Panc1 (cell line): ENCODE results near the gene GIPC3. TPM values are rescaled to one million over a fixed set of nuclear protein-coding genes. Genes with fewer than 3 reads are reported as not detected.

Experiments used
- ATAC-seq: fragments of 200-7000 bp; cut with Tn5 transposase; 2 replicates; pipeline ENCODE4 v1.9.1; 2020; ENCODE audit warnings: mild to moderate bottlenecking, moderate library complexity
- BruUV-seq: library from RNA; stranded (reverse); fragments of 400-500 nt; replicated peaks from 2 replicates; lab custom pipeline; 2021; lab: Mats Ljungman, UMichigan
- CTCF ChIA-PET: fragments of 300-600 bp; sonication (Branson Sonifier 250); formaldehyde crosslinking; loops from one replicate; lab custom pipeline; 2022; ENCODE audit warnings: antibody characterized with exemption; lab: Charles Lee
- POLR2A ChIA-PET: fragments of 300-600 bp; sonication (Branson Sonifier 250); formaldehyde crosslinking; loops from one replicate; lab custom pipeline; 2022; ENCODE audit warnings: antibody characterized with exemption; lab: Charles Lee
- DNase-seq: peaks from one replicate; pipeline ENCODE4 v3.0.0-alpha.2; 2010; ENCODE audit warnings: low read depth, low spot score
- H3K27ac ChIP-seq: 2 replicates; pipeline ENCODE4 v1.5.1; 2011; ENCODE audit warnings: mild to moderate bottlenecking, low read length, inconsistent platforms
- H3K27me3 ChIP-seq: fragments of 200-500 bp; sonication (Bioruptor generic); 2 replicates; pipeline ENCODE4 v1.6.0; 2014; ENCODE audit warnings: low read length, inconsistent platforms; ENCODE audit not compliant: control insufficient read depth, insufficient read depth
- H3K36me3 ChIP-seq: fragments of 200-500 bp; sonication (Bioruptor generic); 2 replicates; pipeline ENCODE4 v1.5.1; 2014; ENCODE audit warnings: inconsistent platforms, mild to moderate bottlenecking, low read length, moderate library complexity; ENCODE audit not compliant: control insufficient read depth, insufficient read depth
- H3K4me1 ChIP-seq: 2 replicates; pipeline ENCODE4 v1.5.1; 2011; ENCODE audit warnings: inconsistent platforms, mild to moderate bottlenecking, low read length, moderate library complexity; ENCODE audit not compliant: control insufficient read depth, insufficient read depth
- H3K4me3 ChIP-seq, 2 experiments: 2 replicates each; pipeline ENCODE4 v1.5.1; 2011 to 2012; ENCODE audit warnings: low read depth in 2 of 2, low read length in 2 of 2, mild to moderate bottlenecking in 2 of 2, inconsistent platforms in 1 of 2, moderate library complexity in 1 of 2
- H3K9me3 ChIP-seq: fragments of 200-500 bp; sonication (Bioruptor generic); 2 replicates; pipeline ENCODE4 v1.5.1; 2014; ENCODE audit warnings: low read depth, mild to moderate bottlenecking, inconsistent platforms, low read length, moderate library complexity; ENCODE audit not compliant: control insufficient read depth, insufficient read depth
- POLR2AphosphoS5 ChIP-seq: IDR thresholded peaks from 2 replicates; pipeline ENCODE4 v1.6.1; 2012; ENCODE audit warnings: mild to moderate bottlenecking, low read depth, low read length, moderate library complexity
- SIN3A ChIP-seq: IDR thresholded peaks from 2 replicates; pipeline ENCODE4 v1.6.1; 2012; ENCODE audit warnings: low read depth, mild to moderate bottlenecking, low read length, moderate library complexity, borderline replicate concordance; ENCODE audit not compliant: insufficient read depth
- TCF7L2 ChIP-seq: IDR thresholded peaks from 2 replicates; pipeline ENCODE4 v1.6.1; 2011; ENCODE audit warnings: mild to moderate bottlenecking, low read depth, low read length, inconsistent platforms
- in situ Hi-C: cut with HindIII; loops from 2 replicates; pipeline ENCODE4 v1.10.0; 2016; ENCODE audit warnings: low sequenced_read_pairs, low pct_unique_long_range_greater_than_20kb
- intact Hi-C: fragments of 100-400 bp; cut with micrococcal nuclease; formaldehyde crosslinking; loops from one replicate; pipeline ENCODE4 v1.10.0; 2022; ENCODE audit not compliant: unreplicated experiment
- total RNA-seq: library from RNA; stranded (reverse); gene quantifications from one replicate; pipeline ENCODE4 v1.2.1, GENCODE V29; 2021; ENCODE audit not compliant: unreplicated experiment
- TF ChIP-seq, protein P1 (sequence below), 2 experiments: IDR thresholded peaks; 2 replicates each; pipeline ENCODE4 v1.6.1; 2011 to 2012; ENCODE audit warnings: low read depth in 2 of 2, control low read depth in 1 of 2, low read length in 1 of 2, mild to moderate bottlenecking in 1 of 2, moderate library complexity in 1 of 2; ENCODE audit not compliant: insufficient read depth in 1 of 2
- TF ChIP-seq, protein P2 (sequence below): fragments of 450-650 bp; IDR thresholded peaks from 2 replicates; pipeline ENCODE4 v1.5.1; 2017; ENCODE audit warnings: mild to moderate bottlenecking

The GIPC3 gene
- total RNA-seq, 1 experiment from 2014 or later = 0.92 TPM

DNA sequence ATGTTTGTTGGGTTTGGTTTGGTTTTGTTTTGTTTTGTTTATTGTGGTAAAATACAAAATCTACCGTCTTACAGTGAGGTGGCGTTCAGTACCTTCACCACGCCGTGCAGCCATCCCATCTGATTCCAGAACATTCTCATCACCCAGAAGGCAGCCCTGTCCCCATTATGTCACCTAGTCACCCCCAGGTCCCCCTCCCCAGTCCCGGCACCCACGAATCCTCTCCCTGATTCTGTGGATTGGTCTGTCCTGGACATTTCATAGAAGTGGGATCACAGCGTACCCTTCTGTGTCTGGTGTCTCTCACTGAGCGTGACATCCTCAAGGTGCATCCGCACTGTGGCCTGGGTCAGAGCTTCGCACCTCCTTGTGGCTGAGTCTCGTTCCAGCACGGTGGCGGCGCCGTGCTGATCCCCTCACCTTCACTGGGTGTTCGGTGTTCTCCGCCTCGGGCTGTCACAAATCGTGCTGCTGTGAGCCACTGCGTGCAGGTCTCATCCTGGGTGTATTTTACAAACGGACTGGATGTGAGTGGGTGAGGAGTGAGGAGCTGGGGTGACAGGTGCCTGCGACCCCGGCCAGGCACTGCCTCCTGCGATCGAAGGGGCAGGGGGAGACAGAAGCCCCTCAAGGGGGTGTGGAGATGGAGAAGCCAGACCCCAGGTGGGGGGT, 46.9 kb upstream of the GIPC3 start:
- peak; percentile 27 for ATAC-seq
- no TSS peak for BruUV-seq

DNA sequence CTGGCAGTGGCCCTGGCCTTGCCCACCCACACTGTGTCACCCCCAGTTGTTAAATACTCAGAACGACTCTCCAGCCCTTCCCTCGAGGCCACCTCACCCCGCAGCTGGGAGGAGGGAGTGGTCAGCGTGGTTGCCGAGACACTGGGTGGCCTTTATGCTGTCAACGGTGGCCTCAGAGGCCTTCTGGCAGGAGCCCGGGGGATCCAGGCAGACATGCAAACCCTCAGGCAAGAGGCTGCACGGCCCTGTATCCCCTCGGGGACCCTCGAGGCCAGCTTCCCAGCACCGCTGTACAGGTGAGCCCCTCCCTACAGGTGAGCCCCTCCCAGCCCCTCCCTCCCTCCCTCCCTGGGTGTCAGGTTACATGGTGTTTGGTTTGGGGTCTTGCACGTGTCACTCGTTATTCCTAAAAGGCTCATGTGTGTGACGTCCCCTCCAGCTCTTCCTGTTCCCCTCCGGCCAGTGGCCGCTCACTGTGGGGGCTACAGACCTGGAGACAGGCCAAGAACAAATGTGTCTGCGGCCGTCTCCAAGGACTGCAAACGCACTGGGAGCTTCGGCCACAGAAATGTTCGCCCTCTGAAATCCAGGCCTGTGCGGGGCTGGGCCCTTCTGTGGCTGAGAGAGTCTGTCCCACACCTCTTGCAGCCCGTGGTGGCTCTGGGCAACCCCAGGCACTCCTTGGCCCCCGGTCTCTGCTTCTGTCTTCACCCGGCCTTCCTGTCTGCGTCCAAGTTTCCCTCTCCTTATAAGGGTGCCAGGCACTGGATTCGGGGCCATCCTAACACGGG, 46.1 kb upstream of the GIPC3 start, which contains the start of gene TEKTIP1:
TEKTIP1 (plus strand) TSS at position 210 of the 791 bp plus-strand sequence; CDS start at position 214, 4 bp downstream.
- Histone ChIP-seq H3K27ac (peak within 1 kb of the TSS; percentile 23; the same call in 1 of the 2 replicates), H3K27me3 (no peaks in the 10 kb centered on the region), H3K36me3 (no peaks in the 10 kb centered on the region; the same call in 1 of the 2 replicates), H3K4me3 (no peak within 1 kb of the TSS), H3K4me1 (peaks cover 7% of the 10 kb centered on the region; the same call in 1 of the 2 replicates), H3K9me3 (no peaks in the 10 kb centered on the region)
- in situ Hi-C loops (no loop called here), intact Hi-C loops (no loop called here)
- 0 out of 2 replicates have a peak, but pooled peaks have one; percentile 48 for TF ChIP-seq POLR2AphosphoS5
- TF ChIP-seq, protein P1, sequence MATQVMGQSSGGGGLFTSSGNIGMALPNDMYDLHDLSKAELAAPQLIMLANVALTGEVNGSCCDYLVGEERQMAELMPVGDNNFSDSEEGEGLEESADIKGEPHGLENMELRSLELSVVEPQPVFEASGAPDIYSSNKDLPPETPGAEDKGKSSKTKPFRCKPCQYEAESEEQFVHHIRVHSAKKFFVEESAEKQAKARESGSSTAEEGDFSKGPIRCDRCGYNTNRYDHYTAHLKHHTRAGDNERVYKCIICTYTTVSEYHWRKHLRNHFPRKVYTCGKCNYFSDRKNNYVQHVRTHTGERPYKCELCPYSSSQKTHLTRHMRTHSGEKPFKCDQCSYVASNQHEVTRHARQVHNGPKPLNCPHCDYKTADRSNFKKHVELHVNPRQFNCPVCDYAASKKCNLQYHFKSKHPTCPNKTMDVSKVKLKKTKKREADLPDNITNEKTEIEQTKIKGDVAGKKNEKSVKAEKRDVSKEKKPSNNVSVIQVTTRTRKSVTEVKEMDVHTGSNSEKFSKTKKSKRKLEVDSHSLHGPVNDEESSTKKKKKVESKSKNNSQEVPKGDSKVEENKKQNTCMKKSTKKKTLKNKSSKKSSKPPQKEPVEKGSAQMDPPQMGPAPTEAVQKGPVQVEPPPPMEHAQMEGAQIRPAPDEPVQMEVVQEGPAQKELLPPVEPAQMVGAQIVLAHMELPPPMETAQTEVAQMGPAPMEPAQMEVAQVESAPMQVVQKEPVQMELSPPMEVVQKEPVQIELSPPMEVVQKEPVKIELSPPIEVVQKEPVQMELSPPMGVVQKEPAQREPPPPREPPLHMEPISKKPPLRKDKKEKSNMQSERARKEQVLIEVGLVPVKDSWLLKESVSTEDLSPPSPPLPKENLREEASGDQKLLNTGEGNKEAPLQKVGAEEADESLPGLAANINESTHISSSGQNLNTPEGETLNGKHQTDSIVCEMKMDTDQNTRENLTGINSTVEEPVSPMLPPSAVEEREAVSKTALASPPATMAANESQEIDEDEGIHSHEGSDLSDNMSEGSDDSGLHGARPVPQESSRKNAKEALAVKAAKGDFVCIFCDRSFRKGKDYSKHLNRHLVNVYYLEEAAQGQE (IDR thresholded peaks at IDR 0.05; ENCODE audit: insufficient read depth in 1 of 2, low read depth in 2 of 2, low read length in 1 of 2) = no peak
- TF ChIP-seq SIN3A = no peak
- TF ChIP-seq, protein P2, sequence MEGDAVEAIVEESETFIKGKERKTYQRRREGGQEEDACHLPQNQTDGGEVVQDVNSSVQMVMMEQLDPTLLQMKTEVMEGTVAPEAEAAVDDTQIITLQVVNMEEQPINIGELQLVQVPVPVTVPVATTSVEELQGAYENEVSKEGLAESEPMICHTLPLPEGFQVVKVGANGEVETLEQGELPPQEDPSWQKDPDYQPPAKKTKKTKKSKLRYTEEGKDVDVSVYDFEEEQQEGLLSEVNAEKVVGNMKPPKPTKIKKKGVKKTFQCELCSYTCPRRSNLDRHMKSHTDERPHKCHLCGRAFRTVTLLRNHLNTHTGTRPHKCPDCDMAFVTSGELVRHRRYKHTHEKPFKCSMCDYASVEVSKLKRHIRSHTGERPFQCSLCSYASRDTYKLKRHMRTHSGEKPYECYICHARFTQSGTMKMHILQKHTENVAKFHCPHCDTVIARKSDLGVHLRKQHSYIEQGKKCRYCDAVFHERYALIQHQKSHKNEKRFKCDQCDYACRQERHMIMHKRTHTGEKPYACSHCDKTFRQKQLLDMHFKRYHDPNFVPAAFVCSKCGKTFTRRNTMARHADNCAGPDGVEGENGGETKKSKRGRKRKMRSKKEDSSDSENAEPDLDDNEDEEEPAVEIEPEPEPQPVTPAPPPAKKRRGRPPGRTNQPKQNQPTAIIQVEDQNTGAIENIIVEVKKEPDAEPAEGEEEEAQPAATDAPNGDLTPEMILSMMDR = no peak
- TF ChIP-seq TCF7L2 = no peak
- DNase-seq (no peak), ATAC-seq (peak; percentile 61)
- BruUV-seq = no TSS peak
- ChIA-PET POLR2A (no interaction called here), CTCF (no interaction called here)

More for the DNA sequence above, 46.9 kb upstream of the GIPC3 start:
- peak overlapping the region; percentile 23; the same call in 1 of the 2 replicates for H3K27ac ChIP-seq
- no peaks in the 10 kb centered on the region for H3K27me3 ChIP-seq
- H3K4me3 ChIP-seq = no peak overlapping the region
- DNase-seq = no peak
- H3K9me3 ChIP-seq = no peaks in the 10 kb centered on the region
- ChIA-PET CTCF (no interaction called here), POLR2A (no interaction called here)
- TF ChIP-seq TCF7L2 = no peak
- 0 out of 2 replicates have a peak, but pooled peaks have one; percentile 48 for TF ChIP-seq POLR2AphosphoS5
- no peaks in the 10 kb centered on the region; the same call in 1 of the 2 replicates for H3K36me3 ChIP-seq
- H3K4me1 ChIP-seq = peaks cover 7% of the 10 kb centered on the region; the same call in 1 of the 2 replicates
- in situ Hi-C loops = no loop called here
- intact Hi-C loops = no loop called here
